ENCODE results near the gene PERM1.
A peak's percentile ranks its signal among the peaks of the same experiment; 100 is the strongest.
"Not testable (repeated sequence)": the region's sequence is repeated elsewhere in the genome, so short reads cannot be mapped to it uniquely, and the experiment has no call there.

PERM1 gene

GRCh38 chr1:963301-963651 is 18.6 kb downstream of the PERM1 start:
- no peak for DNase-seq

GRCh38 chr1:962381-963300 is 19.3 kb downstream of the PERM1 start:
- no peak for DNase-seq

- DNase-seq, result no peak
These were observed 20.7 kb downstream of the PERM1 start for GRCh38 chr1:961132-961669.

- DNase-seq, result peak; percentile 17
These were observed 21.3 kb downstream of the PERM1 start, which contains the start of gene KLHL17 for GRCh38 chr1:960363-961131. Gene KLHL17, plus strand, starts transcription at chr1:960584. Its CDS starts 110 bp downstream, at chr1:960694.

- DNase-seq, result no peak
These were observed 22.0 kb downstream of the PERM1 start for GRCh38 chr1:959731-960362.

- DNase-seq, result peak; percentile 52
These were observed 22.8 kb downstream of the PERM1 start, which contains the start of gene NOC2L for GRCh38 chr1:958823-959730. Gene NOC2L, minus strand, starts transcription at chr1:959256. Its CDS starts 16 bp downstream, at chr1:959240.

- DNase-seq, result no peak
These were observed 25.3 kb downstream of the PERM1 start for GRCh38 chr1:956636-957035.

- DNase-seq, result no peak
These were observed 26.4 kb downstream of the PERM1 start for GRCh38 chr1:955474-955873.

GRCh38 chr1:954927-955326 is 27.0 kb downstream of the PERM1 start:
- no peak for DNase-seq

- no peak for DNase-seq
These were observed 28.2 kb downstream of the PERM1 start for GRCh38 chr1:953524-954320.

- no peak for DNase-seq
These were observed 29.3 kb downstream of the PERM1 start for GRCh38 chr1:952603-953002.

GRCh38 chr1:952201-952600 is 29.7 kb downstream of the PERM1 start:
- no peak for DNase-seq

- DNase-seq, result no peak
These were observed 30.5 kb downstream of the PERM1 start for GRCh38 chr1:951364-951763.

GRCh38 chr1:950881-951280 is 31.0 kb downstream of the PERM1 start:
- DNase-seq, result no peak

GRCh38 chr1:950268-950667 is 31.6 kb downstream of the PERM1 start:
- DNase-seq, result no peak

- DNase-seq, result no peak
These were observed 33.9 kb downstream of the PERM1 start for GRCh38 chr1:947958-948357.

- not testable (repeated sequence) for DNase-seq
These were observed 35.1 kb downstream of the PERM1 start for GRCh38 chr1:946811-947210.

- DNase-seq, result no peak
These were observed 36.0 kb downstream of the PERM1 start for GRCh38 chr1:945688-946556.

- no peak for DNase-seq
These were observed 37.3 kb downstream of the PERM1 start for GRCh38 chr1:944341-945325.

Measured in NCI-H1092 (cell line).